MM.1S (cell line): Measurements from ENCODE around the gene BTNL3.

Source experiments
- DNase-seq: peaks from one replicate; pipeline ENCODE4 v3.0.0-alpha.2; 2015
- H2AFZ ChIP-seq: fragments of 300-600 bp; sonication (generic); 2 replicates; pipeline ENCODE4 v1.6.0; 2016; ENCODE audit warnings: antibody characterized with exemption, low read length
- H3F3A ChIP-seq: fragments of 300-600 bp; sonication (generic); 2 replicates; pipeline ENCODE4 v1.6.1; 2016; ENCODE audit warnings: mild to moderate bottlenecking, antibody characterized with exemption, low read length, moderate library complexity, mixed read lengths; ENCODE audit not compliant: insufficient read depth
- H3K27ac ChIP-seq: fragments of 300-600 bp; sonication (generic); 2 replicates; pipeline ENCODE4 v1.5.1; 2016; ENCODE audit warnings: mild to moderate bottlenecking, low read length
- H3K27me3 ChIP-seq: fragments of 300-600 bp; sonication (generic); replicated peaks from 2 replicates; pipeline ENCODE4 v1.6.0; 2016; ENCODE audit warnings: low read length; ENCODE audit not compliant: insufficient read depth
- H3K36me3 ChIP-seq: fragments of 300-600 bp; sonication (generic); replicated peaks from 2 replicates; pipeline ENCODE4 v1.6.1; 2016; ENCODE audit warnings: mild to moderate bottlenecking, low read length, mixed read lengths; ENCODE audit not compliant: insufficient read depth
- H3K4me1 ChIP-seq: fragments of 300-600 bp; sonication (generic); 2 replicates; pipeline ENCODE4 v1.6.1; 2016; ENCODE audit warnings: low read length, mixed read lengths
- H3K4me2 ChIP-seq: fragments of 300-600 bp; sonication (generic); 2 replicates; pipeline ENCODE4 v1.6.0; 2016; ENCODE audit warnings: low read depth, low read length
- H3K4me3 ChIP-seq: fragments of 300-600 bp; sonication (generic); 2 replicates; pipeline ENCODE4 v1.5.1; 2016; ENCODE audit warnings: low read length, mixed read lengths
- H3K79me2 ChIP-seq: fragments of 300-600 bp; sonication (generic); 2 replicates; pipeline ENCODE4 v1.6.1; 2016; ENCODE audit warnings: mixed run types, low read length, mixed read lengths
- H3K9ac ChIP-seq: fragments of 300-600 bp; sonication (generic); 2 replicates; pipeline ENCODE4 v1.6.1; 2016; ENCODE audit warnings: low read length, mixed read lengths
- H3K9me2 ChIP-seq: fragments of 300-600 bp; sonication (generic); replicated peaks from 2 replicates; pipeline ENCODE4 v1.6.1; 2016; ENCODE audit warnings: mild to moderate bottlenecking, low read length, mixed read lengths; ENCODE audit not compliant: insufficient read depth
- H3K9me3 ChIP-seq: fragments of 300-600 bp; sonication (generic); replicated peaks from 2 replicates; pipeline ENCODE4 v1.6.1; 2016; ENCODE audit warnings: mild to moderate bottlenecking, low read length, mixed read lengths; ENCODE audit not compliant: insufficient read depth
- H4K20me1 ChIP-seq: fragments of 300-600 bp; sonication (generic); 2 replicates; pipeline ENCODE4 v1.6.1; 2016; ENCODE audit warnings: mild to moderate bottlenecking, low read length, moderate library complexity, mixed read lengths; ENCODE audit not compliant: insufficient read depth
- EZH2 ChIP-seq: fragments of 300-600 bp; sonication (generic); optimal IDR thresholded peaks from 2 replicates; pipeline ENCODE3; 2017; ENCODE audit warnings: low read depth, mild to moderate bottlenecking, antibody characterized with exemption, low read length, mixed read lengths
- EZH2phosphoT487 ChIP-seq: fragments of 300-600 bp; sonication (generic); IDR thresholded peaks from 2 replicates; pipeline ENCODE4 v1.6.1; 2018; ENCODE audit warnings: antibody characterized with exemption, low read length
- TF ChIP-seq, protein P1 (sequence below): fragments of 300-600 bp; sonication (generic); IDR thresholded peaks from 2 replicates; pipeline ENCODE4 v1.5.1; 2016; ENCODE audit warnings: antibody characterized with exemption, low read length, mixed read lengths

The BTNL3 gene

GRCh38 chr5:181042722-181043121 is 54.1 kb downstream of the BTNL3 start:
- H3K4me3 ChIP-seq = no peak overlapping the region
- no peaks in the 10 kb centered on the region for H3K4me1 ChIP-seq
- peaks cover 61% of the 10 kb centered on the region for H3K27me3 ChIP-seq
- H3K9me3 ChIP-seq = no peaks in the 10 kb centered on the region
- no peak overlapping the region for H3K9ac ChIP-seq
- no peaks in the 10 kb centered on the region for H4K20me1 ChIP-seq
- H3K4me2 ChIP-seq = no peak overlapping the region
- DNase-seq = no peak
- H3K36me3 ChIP-seq = no peaks in the 10 kb centered on the region
- TF ChIP-seq EZH2 (no peak), EZH2phosphoT487 (no peak)
- TF ChIP-seq, protein P1, sequence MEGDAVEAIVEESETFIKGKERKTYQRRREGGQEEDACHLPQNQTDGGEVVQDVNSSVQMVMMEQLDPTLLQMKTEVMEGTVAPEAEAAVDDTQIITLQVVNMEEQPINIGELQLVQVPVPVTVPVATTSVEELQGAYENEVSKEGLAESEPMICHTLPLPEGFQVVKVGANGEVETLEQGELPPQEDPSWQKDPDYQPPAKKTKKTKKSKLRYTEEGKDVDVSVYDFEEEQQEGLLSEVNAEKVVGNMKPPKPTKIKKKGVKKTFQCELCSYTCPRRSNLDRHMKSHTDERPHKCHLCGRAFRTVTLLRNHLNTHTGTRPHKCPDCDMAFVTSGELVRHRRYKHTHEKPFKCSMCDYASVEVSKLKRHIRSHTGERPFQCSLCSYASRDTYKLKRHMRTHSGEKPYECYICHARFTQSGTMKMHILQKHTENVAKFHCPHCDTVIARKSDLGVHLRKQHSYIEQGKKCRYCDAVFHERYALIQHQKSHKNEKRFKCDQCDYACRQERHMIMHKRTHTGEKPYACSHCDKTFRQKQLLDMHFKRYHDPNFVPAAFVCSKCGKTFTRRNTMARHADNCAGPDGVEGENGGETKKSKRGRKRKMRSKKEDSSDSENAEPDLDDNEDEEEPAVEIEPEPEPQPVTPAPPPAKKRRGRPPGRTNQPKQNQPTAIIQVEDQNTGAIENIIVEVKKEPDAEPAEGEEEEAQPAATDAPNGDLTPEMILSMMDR = no peak
- no peak overlapping the region for H3K27ac ChIP-seq
- H3F3A ChIP-seq = no peaks in the 10 kb centered on the region
- no peaks in the 10 kb centered on the region for H3K79me2 ChIP-seq
- no peaks in the 10 kb centered on the region for H3K9me2 ChIP-seq
- H2AFZ ChIP-seq = no peak overlapping the region

DNA sequence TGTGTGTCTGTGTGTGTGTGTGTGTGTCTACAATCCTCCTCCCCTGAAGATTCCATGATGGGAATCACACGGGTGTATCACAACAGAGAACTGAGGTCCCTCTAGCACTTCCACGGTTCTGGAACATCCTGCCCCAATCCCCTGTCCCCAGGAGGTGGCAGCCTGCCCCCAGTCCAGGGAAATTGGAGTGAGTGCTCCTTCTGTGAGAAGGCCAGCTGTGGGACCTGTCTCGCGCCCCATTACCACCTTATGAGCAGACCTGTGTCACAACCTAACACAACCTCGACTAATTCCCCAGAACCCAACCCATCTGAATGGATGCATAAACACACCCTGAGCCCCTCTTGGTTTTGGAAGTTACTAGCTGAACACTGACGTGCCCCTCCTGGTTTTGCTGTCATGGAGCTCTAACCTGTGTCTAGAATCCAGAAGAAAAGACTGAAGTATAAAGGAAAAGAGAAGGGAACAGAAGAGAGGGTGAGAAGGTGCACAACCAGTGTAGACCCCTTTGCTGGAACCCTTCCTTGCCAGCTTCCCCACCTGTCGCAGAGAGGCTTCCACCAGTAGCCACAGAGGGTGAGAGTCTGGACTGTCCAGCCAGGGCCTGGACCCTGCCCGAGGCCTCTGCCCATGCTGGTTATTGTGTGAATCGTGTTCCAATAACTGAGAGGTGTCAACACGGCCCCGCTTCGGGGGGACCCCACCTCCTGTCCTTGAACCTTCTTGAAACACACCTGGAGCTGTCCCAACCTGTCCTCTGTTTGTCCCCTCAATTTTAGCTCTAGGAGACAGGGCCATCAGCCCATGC is 54.8 kb downstream of the BTNL3 start:
- no peak for TF ChIP-seq EZH2
- no peak for TF ChIP-seq EZH2phosphoT487
- TF ChIP-seq, protein P1 = no peak
- no peaks in the 10 kb centered on the region for H3K9me3 ChIP-seq
- H3K79me2 ChIP-seq = no peaks in the 10 kb centered on the region
- no peaks in the 10 kb centered on the region for H3K9me2 ChIP-seq
- H3K27me3 ChIP-seq = peaks cover 62% of the 10 kb centered on the region
- no peak overlapping the region for H3K9ac ChIP-seq
- no peak overlapping the region for H3K4me3 ChIP-seq
- no peak for DNase-seq
- H3K27ac ChIP-seq = no peak overlapping the region
- no peaks in the 10 kb centered on the region for H3F3A ChIP-seq
- H4K20me1 ChIP-seq = no peaks in the 10 kb centered on the region
- no peak overlapping the region for H3K4me2 ChIP-seq
- H3K4me1 ChIP-seq = no peaks in the 10 kb centered on the region
- H2AFZ ChIP-seq = no peak overlapping the region
- no peaks in the 10 kb centered on the region for H3K36me3 ChIP-seq

- no peaks in the 10 kb centered on the region for H3K9me3 ChIP-seq
- no peak overlapping the region for H3K4me3 ChIP-seq
- H3K9ac ChIP-seq = no peak overlapping the region
- no peak for DNase-seq
- no peaks in the 10 kb centered on the region for H4K20me1 ChIP-seq
- H3K27me3 ChIP-seq = peaks cover 61% of the 10 kb centered on the region
- no peak overlapping the region for H2AFZ ChIP-seq
- H3K9me2 ChIP-seq = no peaks in the 10 kb centered on the region
- no peaks in the 10 kb centered on the region for H3K36me3 ChIP-seq
- no peak overlapping the region for H3K27ac ChIP-seq
- TF ChIP-seq EZH2phosphoT487 = no peak
- no peak for TF ChIP-seq EZH2
- TF ChIP-seq, protein P1 = no peak
- no peak overlapping the region for H3K4me2 ChIP-seq
- H3F3A ChIP-seq = no peaks in the 10 kb centered on the region
- H3K79me2 ChIP-seq = no peaks in the 10 kb centered on the region
- no peaks in the 10 kb centered on the region for H3K4me1 ChIP-seq
Observed at GRCh38 chr5:181044093-181044599, 55.5 kb downstream of the BTNL3 start.
